ENCODE measurements around the gene CNOT11. TPM values are rescaled to one million over a fixed set of nuclear protein-coding genes. Genes with fewer than 3 reads are reported as not detected.

CNOT11 gene
- total RNA-seq, 2 donors from 2014 or later, result 10.2 to 34.5 TPM

- intact Hi-C loops (cut with DNase I), result no loop called here
- Histone ChIP-seq H3K27me3 (no peaks in the 10 kb centered on the region), H3K4me1 (peaks cover 4% of the 10 kb centered on the region), H3K36me3 (replicated peaks in 1 of 2; ENCODE audit: insufficient read depth in 1 of 2, low read depth in 2 of 2) (peaks cover 12 to 23% of the 10 kb centered on the region in 2 donors), H3K27ac (no peak overlapping the region), H3K4me3 (no peak overlapping the region), H3K9me3 (no peaks in the 10 kb centered on the region)
- TF ChIP-seq CTCF (IDR thresholded peaks at IDR 0.05), result no peak
- no peak for TF ChIP-seq POLR2A (IDR thresholded peaks at IDR 0.05)
- DNase-seq, result no peak
- ATAC-seq, result no peak
- WGBS, 2 donors, result 97 to 98% methylated on average over 4 of the region's 4 CpGs
These were observed 28.8 kb downstream of the CNOT11 start for GRCh38 chr2:101281482-101281881.

GRCh38 chr2:101282980-101283379 lies 30.3 kb downstream of the CNOT11 start:
- TF ChIP-seq POLR2A (IDR thresholded peaks at IDR 0.05) (no peak), CTCF (IDR thresholded peaks at IDR 0.05) (no peak)
- Histone ChIP-seq H3K27me3 (no peaks in the 10 kb centered on the region), H3K9me3 (no peaks in the 10 kb centered on the region), H3K4me1 (no peaks in the 10 kb centered on the region), H3K36me3 (replicated peaks in 1 of 2; ENCODE audit: insufficient read depth in 1 of 2, low read depth in 2 of 2) (peaks cover 12 to 30% of the 10 kb centered on the region in 2 donors), H3K27ac (no peak overlapping the region), H3K4me3 (no peak overlapping the region)
- DNase-seq (no peak), ATAC-seq (no peak)
- 90 to 100% methylated on average over 3 of the region's 3 CpGs for WGBS, 2 donors
- intact Hi-C loops (cut with DNase I), result no loop called here

- 93 to 99% methylated on average over 6 of the region's 6 CpGs for WGBS, 2 donors
- H3K9me3 ChIP-seq, result no peaks in the 10 kb centered on the region
- no peak for DNase-seq
- H3K4me3 ChIP-seq, result no peak overlapping the region
- intact Hi-C loops (cut with DNase I), result no loop called here
- peaks cover 12 to 27% of the 10 kb centered on the region in 2 donors for H3K36me3 ChIP-seq (replicated peaks in 1 of 2; ENCODE audit: insufficient read depth in 1 of 2, low read depth in 2 of 2)
- no peaks in the 10 kb centered on the region for H3K4me1 ChIP-seq
- no peak overlapping the region for H3K27ac ChIP-seq
- no peaks in the 10 kb centered on the region for H3K27me3 ChIP-seq
- TF ChIP-seq CTCF (IDR thresholded peaks at IDR 0.05), result no peak
- TF ChIP-seq POLR2A (IDR thresholded peaks at IDR 0.05), result no peak
- no peak for ATAC-seq
These were observed 34.0 kb downstream of the CNOT11 start for GRCh38 chr2:101286684-101287083.

GRCh38 chr2:101287303-101287702 lies 34.6 kb downstream of the CNOT11 start:
- DNase-seq (no peak), ATAC-seq (no peak)
- Histone ChIP-seq H3K27me3 (no peaks in the 10 kb centered on the region), H3K36me3 (replicated peaks in 1 of 2; ENCODE audit: insufficient read depth in 1 of 2, low read depth in 2 of 2) (peaks cover 12 to 29% of the 10 kb centered on the region in 2 donors), H3K4me3 (no peak overlapping the region), H3K4me1 (no peaks in the 10 kb centered on the region), H3K9me3 (no peaks in the 10 kb centered on the region), H3K27ac (no peak overlapping the region)
- WGBS, 2 donors, result 97 to 100% methylated on average over 2 of the region's 2 CpGs
- intact Hi-C loops (cut with DNase I), result no loop called here
- TF ChIP-seq POLR2A (IDR thresholded peaks at IDR 0.05), result no peak
- no peak for TF ChIP-seq CTCF (IDR thresholded peaks at IDR 0.05)

- no peak for ATAC-seq
- Histone ChIP-seq H3K9me3 (no peaks in the 10 kb centered on the region), H3K27ac (no peak overlapping the region), H3K36me3 (replicated peaks in 1 of 2; ENCODE audit: insufficient read depth in 1 of 2, low read depth in 2 of 2) (peaks cover 0 to 15% of the 10 kb centered on the region in 2 donors), H3K4me1 (peaks cover 2% of the 10 kb centered on the region), H3K4me3 (no peak overlapping the region), H3K27me3 (no peaks in the 10 kb centered on the region)
- no peak for DNase-seq
- no peak for TF ChIP-seq POLR2A (IDR thresholded peaks at IDR 0.05)
- intact Hi-C loops (cut with DNase I), result no loop called here
These were observed 38.0 kb downstream of the CNOT11 start for GRCh38 chr2:101290711-101291110.
